GM21367 (cell line): ENCODE results near the gene L1CAM.

Source experiments
- ATAC-seq: cut with Tn5 transposase; IDR thresholded peaks from one replicate; pipeline ENCODE4 v1.9.1; 2021; ENCODE audit not compliant: unreplicated experiment

The L1CAM gene

GRCh38 chrX:153924149-153924861 lies 38.3 kb upstream of the L1CAM start:
- ATAC-seq = no peak

DNA sequence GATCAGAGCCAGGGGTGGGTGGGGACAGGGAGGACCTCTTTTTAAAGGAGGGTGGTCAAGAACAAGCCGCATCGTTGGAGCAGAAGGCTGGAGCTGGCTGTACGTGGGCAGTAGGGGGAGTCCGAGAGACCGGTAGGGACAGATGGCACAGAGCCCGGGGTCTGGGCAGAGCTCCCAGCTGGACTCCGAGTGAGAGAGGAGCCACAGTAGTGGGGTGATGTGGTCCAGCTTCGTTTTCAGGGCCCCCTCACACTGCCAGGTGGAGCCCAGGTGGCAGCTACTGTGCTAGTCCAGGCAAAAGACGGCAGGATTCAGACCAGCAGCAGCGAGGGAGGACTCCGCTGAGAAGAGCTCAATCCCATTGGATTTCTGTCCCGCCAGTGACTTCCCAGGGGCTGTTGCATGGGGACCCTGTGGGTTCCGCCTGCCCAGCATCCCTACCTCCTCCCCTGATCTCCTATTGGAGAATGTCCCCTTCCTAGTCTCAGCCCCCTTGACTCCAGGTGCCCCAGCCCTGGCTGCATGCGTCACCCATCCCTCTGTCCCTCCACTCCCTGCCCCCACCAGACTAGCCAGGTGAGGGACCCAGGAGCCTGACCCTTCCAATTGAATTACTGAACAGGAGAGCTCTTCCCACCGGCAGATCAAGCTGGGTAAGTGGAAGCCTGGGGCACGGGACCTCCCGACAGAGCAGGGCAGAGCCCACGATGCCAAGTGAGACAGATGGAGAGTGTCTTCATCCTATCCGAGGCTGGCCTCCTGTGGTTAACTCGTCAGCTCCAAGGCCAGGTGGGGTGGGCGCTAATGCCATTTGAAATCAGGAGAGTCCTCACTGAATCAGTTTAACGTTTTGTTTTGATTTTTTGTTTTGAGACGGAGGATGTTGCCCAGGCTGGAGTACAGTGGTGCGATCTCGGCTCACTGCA lies 37.2 kb upstream of the L1CAM start:
- no peak for ATAC-seq

DNA sequence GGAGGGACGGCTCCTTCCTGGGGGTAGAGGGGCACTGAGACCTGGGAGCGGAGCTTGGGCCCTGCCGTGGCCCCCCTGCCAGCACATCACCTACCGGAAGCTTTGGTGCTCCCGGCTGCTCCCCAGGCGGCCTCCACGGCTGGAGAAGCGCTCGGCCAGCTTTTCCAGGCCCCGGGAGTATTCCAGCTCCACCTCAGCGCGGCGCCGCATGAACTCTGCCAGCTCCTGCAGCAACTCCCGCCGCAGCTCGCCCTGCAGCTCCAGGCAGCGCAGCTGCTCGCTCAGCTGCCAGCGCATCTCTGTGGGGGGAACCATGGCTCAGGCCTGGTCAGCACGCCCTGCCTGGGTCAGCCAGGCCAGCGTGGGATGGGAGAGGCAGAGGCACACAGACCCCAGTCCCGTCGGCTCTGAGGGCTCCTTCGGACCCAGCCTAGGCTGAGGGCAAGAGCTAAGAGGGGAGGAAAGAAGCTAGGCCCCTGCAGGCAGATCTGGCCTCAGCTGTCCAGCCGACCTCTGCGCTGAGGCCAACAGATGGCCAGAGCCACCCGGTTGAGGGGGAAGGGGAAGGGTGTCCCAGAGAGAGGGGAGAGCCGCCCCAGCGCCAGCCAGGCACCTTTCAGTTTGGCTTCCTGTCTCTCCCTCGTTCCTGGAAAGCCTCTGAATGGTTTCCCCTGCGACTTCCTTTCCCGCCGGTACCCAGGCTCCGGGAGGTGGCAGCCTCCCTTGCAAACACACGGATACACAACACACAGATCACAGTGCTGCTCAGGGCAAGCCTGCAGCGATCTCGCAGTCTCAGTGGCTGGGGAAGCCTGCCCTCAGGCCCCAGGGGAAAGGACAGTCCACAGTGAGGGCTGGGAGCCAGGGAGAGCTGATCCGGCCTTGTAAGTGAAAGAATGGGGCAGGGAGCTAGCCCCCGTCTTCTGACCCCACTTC lies 35.8 kb upstream of the L1CAM start:
- no peak for ATAC-seq

GRCh38 chrX:153921070-153921469 lies 35.1 kb upstream of the L1CAM start:
- ATAC-seq = no peak

DNA sequence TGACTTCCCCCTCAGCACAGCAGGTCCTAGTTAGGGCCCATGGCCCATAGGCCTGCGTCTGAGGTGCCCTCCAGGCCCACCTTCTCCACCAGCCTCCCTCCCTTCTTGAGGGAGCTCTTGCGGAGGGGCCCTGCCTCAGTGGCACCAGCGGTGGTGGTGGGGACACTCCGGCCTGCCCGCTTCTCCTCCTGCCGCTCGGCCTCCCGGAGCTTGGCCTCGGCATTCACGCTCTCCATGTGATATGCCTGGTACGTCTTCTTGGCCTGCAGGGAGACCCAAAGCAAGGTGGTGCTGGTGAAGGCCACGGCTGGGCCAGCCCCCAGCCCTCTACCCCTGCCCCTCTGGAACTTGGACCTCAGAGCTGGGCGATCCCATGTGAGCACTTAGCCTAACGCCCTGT lies 34.6 kb upstream of the L1CAM start:
- no peak for ATAC-seq

- ATAC-seq = no peak
Observed at GRCh38 chrX:153919281-153919680, 33.3 kb upstream of the L1CAM start.

GRCh38 chrX:153917869-153918268 lies 31.9 kb upstream of the L1CAM start:
- ATAC-seq = no peak

DNA sequence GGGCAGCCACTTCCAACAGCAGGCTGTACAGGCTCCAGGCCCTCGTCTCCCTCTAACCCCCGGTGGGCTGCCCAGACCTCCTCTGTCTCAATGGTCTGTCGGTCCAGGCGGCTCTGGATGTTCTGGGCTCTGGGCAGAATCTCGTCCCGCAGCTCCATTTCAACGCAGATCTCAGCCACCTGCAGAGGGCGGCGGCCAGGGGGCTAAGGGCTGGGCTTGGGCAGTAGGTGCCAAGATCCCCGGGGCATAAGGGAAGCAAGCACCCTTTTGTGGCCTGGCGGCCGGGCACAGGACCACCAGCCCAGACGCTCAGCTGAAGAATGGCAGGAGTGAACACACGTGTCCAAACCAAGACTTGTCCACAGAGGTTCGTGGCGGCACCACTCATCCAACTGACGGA lies 27.7 kb upstream of the L1CAM start:
- ATAC-seq = no peak

GRCh38 chrX:153913211-153913610 lies 27.2 kb upstream of the L1CAM start:
- ATAC-seq = no peak

DNA sequence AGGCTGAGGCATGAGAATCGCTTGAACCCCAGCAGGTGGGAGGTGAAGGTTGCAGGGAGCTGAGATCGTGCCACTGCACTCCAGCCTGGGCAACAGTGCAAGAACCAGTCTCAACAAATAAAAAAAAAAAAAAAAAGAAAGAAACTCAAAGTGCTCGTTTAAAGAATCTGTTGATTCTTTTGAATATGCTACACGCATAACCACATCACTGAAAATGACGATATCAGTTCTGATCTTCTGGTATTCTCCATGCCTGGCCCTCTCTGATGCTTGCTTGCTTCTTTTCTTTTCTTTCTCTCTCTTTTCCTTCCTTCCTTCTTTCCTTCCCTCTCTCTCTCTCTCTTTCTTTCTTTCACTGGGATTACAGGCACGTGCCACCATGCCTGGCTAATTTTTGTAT lies 25.8 kb upstream of the L1CAM start:
- no peak for ATAC-seq

- no peak for ATAC-seq
Observed at GRCh38 chrX:153910446-153910845, 24.5 kb upstream of the L1CAM start.

GRCh38 chrX:153909980-153910360 lies 24.0 kb upstream of the L1CAM start:
- ATAC-seq = no peak

DNA sequence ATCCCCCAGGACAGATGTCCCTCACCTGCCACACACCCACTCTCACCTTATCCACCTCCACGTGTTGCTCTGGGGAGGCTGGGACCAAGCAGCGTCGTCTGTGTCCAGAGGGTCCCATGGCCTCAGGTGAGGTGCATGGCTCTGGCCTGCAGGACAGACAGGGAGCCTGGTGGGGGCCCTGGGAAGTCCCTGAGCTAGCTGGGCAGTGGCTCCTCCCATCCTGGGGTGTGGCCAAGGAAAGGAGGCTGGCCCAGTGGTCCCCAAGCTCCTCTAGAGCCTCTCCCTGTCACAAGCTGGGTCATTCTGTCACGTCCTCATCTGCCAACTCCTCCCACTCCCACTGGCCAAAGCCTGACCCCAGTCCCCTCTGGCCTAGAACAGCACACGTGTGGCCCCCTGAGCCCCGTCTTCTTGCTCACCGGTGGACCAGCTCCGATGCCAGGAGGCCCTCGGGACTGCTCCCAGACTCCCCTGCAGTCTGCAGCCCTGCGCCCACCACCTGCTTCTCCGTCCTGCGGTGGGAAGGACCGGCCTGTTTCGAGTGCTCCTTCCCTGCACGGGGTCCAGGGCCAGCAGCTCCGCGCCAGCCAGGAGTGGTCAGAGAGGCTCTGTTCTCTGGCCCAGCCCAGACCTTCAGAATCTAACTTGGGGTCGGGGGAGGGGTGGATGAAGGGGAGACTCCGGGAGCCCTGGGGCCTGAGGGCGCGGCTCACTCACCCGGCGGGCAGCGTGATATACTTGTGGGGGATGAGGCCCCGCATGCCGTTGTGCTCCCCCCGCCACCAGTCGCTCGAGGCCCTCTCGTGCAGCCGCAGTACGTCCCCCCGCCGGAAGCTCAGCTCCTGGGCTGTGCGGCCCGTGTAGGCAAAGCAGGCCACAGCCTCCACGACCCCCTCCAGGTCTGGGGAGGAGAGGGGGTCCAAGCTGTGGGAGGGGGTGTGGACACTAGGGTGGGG lies 23.3 kb upstream of the L1CAM start:
- ATAC-seq = no peak

DNA sequence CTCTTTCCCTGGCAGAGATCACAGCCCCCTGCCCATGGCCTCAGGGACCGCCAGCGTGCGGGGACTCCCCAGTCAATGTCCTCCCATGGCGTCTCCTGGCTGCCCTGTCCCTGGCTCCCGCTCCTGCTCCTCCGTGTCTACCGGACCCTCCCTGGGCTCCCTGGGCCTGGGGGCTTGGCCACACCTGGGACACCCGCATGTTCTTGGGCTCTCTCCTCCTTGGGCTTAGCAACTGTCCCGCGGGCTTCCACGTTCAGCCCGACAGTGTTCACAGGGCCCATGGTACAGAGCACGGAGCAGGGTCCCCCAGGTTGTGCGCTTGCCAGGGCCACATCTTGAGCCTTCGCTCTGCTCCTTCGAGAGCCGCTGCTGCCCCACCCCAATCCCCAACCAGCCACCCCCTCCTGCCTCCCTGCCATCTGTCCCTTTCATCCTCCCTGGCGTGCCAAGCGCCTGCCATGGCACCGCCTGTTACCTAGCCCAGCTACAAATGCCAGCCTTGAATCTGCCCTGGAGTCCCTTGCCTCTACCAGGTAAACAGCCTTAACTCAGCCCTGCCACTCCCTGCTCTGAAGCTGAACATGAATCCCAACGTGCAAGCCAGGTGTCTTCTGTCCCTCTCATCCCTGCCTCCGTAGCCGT lies 22.4 kb upstream of the L1CAM start:
- ATAC-seq = no peak

GRCh38 chrX:153907456-153907855 lies 21.5 kb upstream of the L1CAM start:
- ATAC-seq = no peak

DNA sequence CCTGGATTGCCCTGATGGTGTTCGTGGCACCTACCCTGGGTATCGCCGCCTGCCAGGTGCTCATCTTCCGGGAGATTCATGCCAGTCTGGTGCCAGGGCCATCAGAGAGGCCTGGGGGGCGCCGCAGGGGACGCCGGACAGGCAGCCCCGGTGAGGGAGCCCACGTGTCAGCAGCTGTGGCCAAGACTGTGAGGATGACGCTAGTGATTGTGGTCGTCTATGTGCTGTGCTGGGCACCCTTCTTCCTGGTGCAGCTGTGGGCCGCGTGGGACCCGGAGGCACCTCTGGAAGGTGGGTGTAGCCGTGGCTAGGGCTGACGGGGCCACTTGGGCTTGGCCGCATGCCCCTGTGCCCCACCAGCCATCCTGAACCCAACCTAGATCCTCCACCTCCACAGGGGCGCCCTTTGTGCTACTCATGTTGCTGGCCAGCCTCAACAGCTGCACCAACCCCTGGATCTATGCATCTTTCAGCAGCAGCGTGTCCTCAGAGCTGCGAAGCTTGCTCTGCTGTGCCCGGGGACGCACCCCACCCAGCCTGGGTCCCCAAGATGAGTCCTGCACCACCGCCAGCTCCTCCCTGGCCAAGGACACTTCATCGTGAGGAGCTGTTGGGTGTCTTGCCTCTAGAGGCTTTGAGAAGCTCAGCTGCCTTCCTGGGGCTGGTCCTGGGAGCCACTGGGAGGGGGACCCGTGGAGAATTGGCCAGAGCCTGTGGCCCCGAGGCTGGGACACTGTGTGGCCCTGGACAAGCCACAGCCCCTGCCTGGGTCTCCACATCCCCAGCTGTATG lies 20.3 kb upstream of the L1CAM start:
- ATAC-seq = no peak

DNA sequence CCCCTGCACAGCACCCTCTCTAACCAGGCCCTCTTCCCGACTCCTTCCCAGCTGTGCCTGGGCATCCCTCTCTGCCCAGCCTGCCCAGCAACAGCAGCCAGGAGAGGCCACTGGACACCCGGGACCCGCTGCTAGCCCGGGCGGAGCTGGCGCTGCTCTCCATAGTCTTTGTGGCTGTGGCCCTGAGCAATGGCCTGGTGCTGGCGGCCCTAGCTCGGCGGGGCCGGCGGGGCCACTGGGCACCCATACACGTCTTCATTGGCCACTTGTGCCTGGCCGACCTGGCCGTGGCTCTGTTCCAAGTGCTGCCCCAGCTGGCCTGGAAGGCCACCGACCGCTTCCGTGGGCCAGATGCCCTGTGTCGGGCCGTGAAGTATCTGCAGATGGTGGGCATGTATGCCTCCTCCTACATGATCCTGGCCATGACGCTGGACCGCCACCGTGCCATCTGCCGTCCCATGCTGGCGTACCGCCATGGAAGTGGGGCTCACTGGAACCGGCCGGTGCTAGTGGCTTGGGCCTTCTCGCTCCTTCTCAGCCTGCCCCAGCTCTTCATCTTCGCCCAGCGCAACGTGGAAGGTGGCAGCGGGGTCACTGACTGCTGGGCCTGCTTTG lies 19.6 kb upstream of the L1CAM start:
- ATAC-seq = no peak
